Sigmoid colon (tissue), 7 donors: ENCODE data around the gene SOX6. TPM values are rescaled to one million over a fixed set of nuclear protein-coding genes. Genes with fewer than 3 reads are reported as not detected.

Experiments
- DNase-seq: peaks from one replicate; pipeline ENCODE4 v3.0.0-alpha.2; 2019
- H3K27ac ChIP-seq, 4 donors: fragments of 200-600 bp; sonication (generic); one replicate each; pipeline ENCODE4 v1.5.1; 2016 to 2019; ENCODE audit warnings: mild to moderate bottlenecking in 1 of 4
- H3K27me3 ChIP-seq, 3 donors: fragments of 200-600 bp; sonication (generic); one replicate each; pipeline ENCODE4 v1.5.1; 2019; ENCODE audit warnings: mild to moderate bottlenecking in 1 of 3
- H3K36me3 ChIP-seq, 4 donors: fragments of 200-600 bp; sonication (generic); one replicate each; pipeline ENCODE4 v1.5.1; 2016 to 2019
- H3K4me1 ChIP-seq, 4 donors: fragments of 200-600 bp; sonication (generic); one replicate each; pipeline ENCODE4 v1.5.1; 2017 to 2019
- H3K4me3 ChIP-seq, 4 donors: fragments of 200-600 bp; sonication (generic); one replicate each; pipeline ENCODE4 v1.5.1; 2017 to 2019; ENCODE audit warnings: mild to moderate bottlenecking in 2 of 4, moderate library complexity in 1 of 4
- H3K9me3 ChIP-seq, 4 donors: fragments of 200-600 bp in 3 of 4; sonication (generic) in 3 of 4; one replicate each; pipeline versions ENCODE4 v1.5.1 to v1.6.1; 2013 to 2019
- EP300 ChIP-seq, 4 donors: sonication (generic); formaldehyde crosslinking; IDR thresholded peaks; one replicate each; pipeline ENCODE4 v1.6.1; 2017; ENCODE audit warnings: antibody characterized with exemption in 4 of 4
- POLR2A ChIP-seq, 2 donors: fragments of 450-650 bp; IDR thresholded peaks; one replicate each; pipeline ENCODE4 v1.6.1; 2016; ENCODE audit warnings: antibody characterized with exemption in 2 of 2, mild to moderate bottlenecking in 2 of 2, moderate library complexity in 2 of 2
- POLR2AphosphoS5 ChIP-seq, 4 donors: sonication (generic); formaldehyde crosslinking; IDR thresholded peaks; one replicate each; pipeline ENCODE4 v1.6.1; 2017; ENCODE audit warnings: antibody characterized with exemption in 4 of 4
- WGBS, 2 donors: extraction: QIAGEN DNeasy Blood & Tissue Kit; methylation state at CpG; one replicate each; pipeline ENCODE4 v1.1.7; 2013; 5-methylcytosine and 5-hydroxymethylcytosine counted together
- intact Hi-C: fragments of 100-400 bp; cut with DNase I; formaldehyde crosslinking; loops from one replicate; pipeline ENCODE4 v1.15.1; 2023
- polyA plus RNA-seq, 3 donors: library from polyadenylated mRNA; stranded (reverse); fragments of 200-250 nt; gene quantifications; one replicate each; pipeline ENCODE4 v1.2.3, GENCODE V29; 2013
- total RNA-seq, 4 donors: library from RNA; depleted of rRNA; stranded (reverse); fragments of >200 nt; gene quantifications; one replicate each; pipeline ENCODE4 v1.1.0, GENCODE V29; 2016
- TF ChIP-seq, protein P1 (sequence below), 4 experiments: fragments of 450-650 bp in 3 of 4; fragments of 200-600 bp in 1 of 4; IDR thresholded peaks; one replicate each; pipeline ENCODE4 v1.5.1; 2016 to 2019; ENCODE audit warnings: antibody characterized with exemption in 4 of 4, mild to moderate bottlenecking in 3 of 4, moderate library complexity in 2 of 4
- donor health status: healthy with polysubstance abuse.
- donor health status: Bipolar disorder and iron deficiency.
- donor health status: healthy.

Gene SOX6
- total and polyA plus RNA-seq, 7 donors = 0.46 to 6.1 (median 1.7) TPM

DNA sequence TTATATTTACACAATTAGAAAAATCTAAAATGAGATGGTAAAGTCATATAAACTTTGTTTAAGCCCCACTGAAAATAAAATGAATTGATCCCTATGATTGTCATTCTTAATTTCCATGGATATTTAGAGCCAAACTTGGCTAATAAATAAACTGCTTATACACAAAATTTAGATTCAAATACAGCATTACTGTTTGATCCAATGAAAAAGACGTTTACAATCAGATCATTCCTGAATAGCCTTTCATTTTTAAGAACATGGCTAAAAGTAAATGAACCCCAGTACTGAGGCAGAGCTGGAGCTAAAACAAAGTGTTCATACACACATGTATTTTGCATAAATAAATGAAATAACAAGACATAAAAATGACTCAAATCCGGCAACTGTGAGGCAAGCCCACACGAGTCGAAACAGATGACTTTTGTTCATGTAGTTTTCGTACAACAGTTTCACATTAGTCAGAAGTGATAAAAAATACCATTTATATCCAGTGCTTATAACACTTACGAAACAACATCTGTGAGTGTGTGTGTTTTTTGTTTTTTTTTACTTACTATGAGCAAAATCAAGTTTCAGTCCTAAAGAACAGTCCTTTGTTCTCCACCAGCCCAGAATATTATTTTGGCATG is 386.5 kb downstream of the SOX6 start:
- Histone ChIP-seq H3K27me3 (no peaks in the 10 kb centered on the region), H3K27ac (peak overlapping the region in 3 of 4 donors; percentile 34 to 58 (median 49)), H3K9me3 (no peaks in the 10 kb centered on the region), H3K4me3 (no peak overlapping the region), H3K36me3 (no peaks in the 10 kb centered on the region), H3K4me1 (peaks cover 0 to 30% (median 25%) of the 10 kb centered on the region in 4 donors)
- intact Hi-C loops = no loop called here
- TF ChIP-seq, protein P1, sequence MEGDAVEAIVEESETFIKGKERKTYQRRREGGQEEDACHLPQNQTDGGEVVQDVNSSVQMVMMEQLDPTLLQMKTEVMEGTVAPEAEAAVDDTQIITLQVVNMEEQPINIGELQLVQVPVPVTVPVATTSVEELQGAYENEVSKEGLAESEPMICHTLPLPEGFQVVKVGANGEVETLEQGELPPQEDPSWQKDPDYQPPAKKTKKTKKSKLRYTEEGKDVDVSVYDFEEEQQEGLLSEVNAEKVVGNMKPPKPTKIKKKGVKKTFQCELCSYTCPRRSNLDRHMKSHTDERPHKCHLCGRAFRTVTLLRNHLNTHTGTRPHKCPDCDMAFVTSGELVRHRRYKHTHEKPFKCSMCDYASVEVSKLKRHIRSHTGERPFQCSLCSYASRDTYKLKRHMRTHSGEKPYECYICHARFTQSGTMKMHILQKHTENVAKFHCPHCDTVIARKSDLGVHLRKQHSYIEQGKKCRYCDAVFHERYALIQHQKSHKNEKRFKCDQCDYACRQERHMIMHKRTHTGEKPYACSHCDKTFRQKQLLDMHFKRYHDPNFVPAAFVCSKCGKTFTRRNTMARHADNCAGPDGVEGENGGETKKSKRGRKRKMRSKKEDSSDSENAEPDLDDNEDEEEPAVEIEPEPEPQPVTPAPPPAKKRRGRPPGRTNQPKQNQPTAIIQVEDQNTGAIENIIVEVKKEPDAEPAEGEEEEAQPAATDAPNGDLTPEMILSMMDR (IDR thresholded peaks at IDR 0.05) = no peak
- no peak for TF ChIP-seq EP300 (IDR thresholded peaks at IDR 0.05)
- peak in 3 of 4 donors; percentile 58 to 70 (median 67) for TF ChIP-seq POLR2AphosphoS5 (IDR thresholded peaks at IDR 0.05)
- 73 to 80% methylated on average over 6 of the region's 6 CpGs for WGBS, 2 donors
- no peak for DNase-seq

GRCh38 chr11:15969281-15969680 is 387.1 kb downstream of the SOX6 start:
- Histone ChIP-seq H3K27me3 (no peaks in the 10 kb centered on the region), H3K4me3 (no peak overlapping the region), H3K27ac (peak overlapping the region in 3 of 4 donors; percentile 34 to 58 (median 49)), H3K36me3 (no peaks in the 10 kb centered on the region), H3K4me1 (peaks cover 0 to 30% (median 25%) of the 10 kb centered on the region in 4 donors), H3K9me3 (no peaks in the 10 kb centered on the region)
- 37 to 38% methylated on average over 4 of the region's 4 CpGs for WGBS, 2 donors
- intact Hi-C loops = no loop called here
- peak in 3 of 4 donors; percentile 14 to 70 (median 28) for TF ChIP-seq POLR2AphosphoS5 (IDR thresholded peaks at IDR 0.05)
- TF ChIP-seq EP300 (IDR thresholded peaks at IDR 0.05) = no peak
- DNase-seq = peak; percentile 76

- no peaks in the 10 kb centered on the region for H3K9me3 ChIP-seq
- no peaks in the 10 kb centered on the region for H3K36me3 ChIP-seq
- no peak overlapping the region for H3K4me3 ChIP-seq
- H3K27me3 ChIP-seq = no peaks in the 10 kb centered on the region
- 54 to 78% methylated on average over 10 of the region's 10 CpGs for WGBS, 2 donors
- intact Hi-C loops = no loop called here
- DNase-seq = no peak
- H3K27ac ChIP-seq = peak overlapping the region; percentile 6 to 58 (median 48)
- peaks cover 0 to 30% (median 25%) of the 10 kb centered on the region in 4 donors for H3K4me1 ChIP-seq
- TF ChIP-seq POLR2A (IDR thresholded peaks at IDR 0.05) (no peak), POLR2AphosphoS5 (IDR thresholded peaks at IDR 0.05) (no peak), EP300 (IDR thresholded peaks at IDR 0.05) (no peak)
- TF ChIP-seq, protein P1 (IDR thresholded peaks at IDR 0.05) = no peak
These were observed 387.8 kb downstream of the SOX6 start for GRCh38 chr11:15968461-15969130.

- Histone ChIP-seq H3K4me1 (peaks cover 0 to 30% (median 25%) of the 10 kb centered on the region in 4 donors), H3K9me3 (no peaks in the 10 kb centered on the region), H3K27ac (peak overlapping the region in 3 of 4 donors; percentile 46 to 58 (median 47)), H3K36me3 (no peaks in the 10 kb centered on the region), H3K4me3 (no peak overlapping the region), H3K27me3 (no peaks in the 10 kb centered on the region)
- intact Hi-C loops = no loop called here
- DNase-seq = no peak
- TF ChIP-seq POLR2AphosphoS5 (IDR thresholded peaks at IDR 0.05) (peak in 2 of 4 donors; percentile 35 to 53), EP300 (IDR thresholded peaks at IDR 0.05) (no peak)
- TF ChIP-seq, protein P1 (IDR thresholded peaks at IDR 0.05) = no peak
- WGBS, 2 donors = 38 to 65% methylated on average over 2 of the region's 2 CpGs
These were observed 388.4 kb downstream of the SOX6 start for GRCh38 chr11:15967966-15968365.

DNA sequence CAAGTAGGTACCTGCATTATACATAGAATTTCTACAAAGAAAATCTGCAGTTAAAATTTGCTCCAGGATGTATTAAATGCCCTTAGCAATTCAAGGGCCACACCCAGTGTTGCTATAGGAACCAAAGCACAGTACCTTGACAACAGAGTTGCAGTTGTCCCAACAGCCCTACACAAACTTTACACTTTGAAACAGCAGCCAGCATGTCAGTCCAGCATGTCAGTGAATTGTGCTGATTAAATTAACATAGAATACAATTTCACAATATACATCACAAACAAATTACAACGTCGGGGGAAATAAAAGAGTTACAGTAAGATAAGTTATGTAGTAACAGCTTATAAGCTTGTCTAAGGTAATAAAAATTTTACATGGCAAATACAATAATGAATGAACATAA is 389.2 kb downstream of the SOX6 start:
- Histone ChIP-seq H3K27me3 (no peaks in the 10 kb centered on the region), H3K4me3 (no peak overlapping the region), H3K27ac (no peak overlapping the region), H3K36me3 (no peaks in the 10 kb centered on the region), H3K4me1 (peaks cover 0 to 30% (median 25%) of the 10 kb centered on the region in 4 donors), H3K9me3 (no peaks in the 10 kb centered on the region)
- no peak for TF ChIP-seq EP300 (IDR thresholded peaks at IDR 0.05)
- TF ChIP-seq POLR2A (IDR thresholded peaks at IDR 0.05) = no peak
- 20 to 66% methylated on average over 2 of the region's 2 CpGs for WGBS, 2 donors
- intact Hi-C loops = no loop called here
- no peak for DNase-seq
